ENCODE results near the gene SIPA1L3. TPM values are rescaled to one million over a fixed set of nuclear protein-coding genes. Genes with fewer than 3 reads are reported as not detected.

SIPA1L3 gene
- total RNA-seq, 1 donor from 2014 or later = 66.7 TPM

GRCh38 chr19:38164526-38164925 lies 257.5 kb downstream of the SIPA1L3 start:
- no peak for DNase-seq (ENCODE audit: low read depth)
- H3K4me3 ChIP-seq (ENCODE audit: low read depth, low read length) = no peak overlapping the region
- no peak for TF ChIP-seq CTCF (conservative IDR thresholded peaks at IDR 0.05; ENCODE audit: low read depth, low read length)

GRCh38 chr19:38165335-38165734 lies 258.3 kb downstream of the SIPA1L3 start:
- no peak for TF ChIP-seq CTCF (conservative IDR thresholded peaks at IDR 0.05; ENCODE audit: low read depth, low read length)
- no peak overlapping the region for H3K4me3 ChIP-seq (ENCODE audit: low read depth, low read length)
- no peak for DNase-seq (ENCODE audit: low read depth)

GRCh38 chr19:38168637-38169036 lies 261.6 kb downstream of the SIPA1L3 start:
- H3K4me3 ChIP-seq (ENCODE audit: low read depth, low read length) = no peak overlapping the region
- DNase-seq (ENCODE audit: low read depth) = no peak
- no peak for TF ChIP-seq CTCF (conservative IDR thresholded peaks at IDR 0.05; ENCODE audit: low read depth, low read length)

- TF ChIP-seq CTCF (conservative IDR thresholded peaks at IDR 0.05; ENCODE audit: low read depth, low read length) = no peak
- no peak overlapping the region for H3K4me3 ChIP-seq (ENCODE audit: low read depth, low read length)
Measured at GRCh38 chr19:38170334-38170733, 263.3 kb downstream of the SIPA1L3 start.

GRCh38 chr19:38172001-38172400 lies 265.0 kb downstream of the SIPA1L3 start:
- no peak for TF ChIP-seq CTCF (conservative IDR thresholded peaks at IDR 0.05; ENCODE audit: low read depth, low read length)
- DNase-seq (ENCODE audit: low read depth) = no peak
- H3K4me3 ChIP-seq (ENCODE audit: low read depth, low read length) = no peak overlapping the region

More at GRCh38 chr19:38170334-38170733, 263.3 kb downstream of the SIPA1L3 start:
- no peak for DNase-seq (ENCODE audit: low read depth)

GRCh38 chr19:38173291-38174041 lies 266.5 kb downstream of the SIPA1L3 start:
- H3K4me3 ChIP-seq (ENCODE audit: low read depth, low read length) = no peak overlapping the region
- TF ChIP-seq CTCF (conservative IDR thresholded peaks at IDR 0.05; ENCODE audit: low read depth, low read length) = no peak
- DNase-seq (ENCODE audit: low read depth) = no peak

GRCh38 chr19:38175422-38175821 lies 268.4 kb downstream of the SIPA1L3 start:
- DNase-seq (ENCODE audit: low read depth) = no peak
- TF ChIP-seq CTCF (conservative IDR thresholded peaks at IDR 0.05; ENCODE audit: low read depth, low read length) = no peak
- no peak overlapping the region for H3K4me3 ChIP-seq (ENCODE audit: low read depth, low read length)

Data from epithelial cell of proximal tubule (primary cell).